A204.1 (cell line): ENCODE data around the gene PLPPR3.

ENCODE experiments used
- FAIRE-seq: peaks from 2 replicates; lab custom pipeline; 2012; peaks lifted over from hg19 to GRCh38; lab: Jason Lieb, UNC

The PLPPR3 gene

GRCh38 chr19:795691-796581 is 25.8 kb downstream of the PLPPR3 start:
- no peak for FAIRE-seq

- no peak for FAIRE-seq
Measured at GRCh38 chr19:795073-795611, 26.6 kb downstream of the PLPPR3 start.

GRCh38 chr19:793806-794205 is 27.9 kb downstream of the PLPPR3 start:
- FAIRE-seq: no peak

- no peak for FAIRE-seq
Measured at GRCh38 chr19:792306-792885, 29.4 kb downstream of the PLPPR3 start.

GRCh38 chr19:791567-792305 is 30.0 kb downstream of the PLPPR3 start:
- no peak for FAIRE-seq

- no peak for FAIRE-seq
Measured at GRCh38 chr19:791007-791566, 30.7 kb downstream of the PLPPR3 start.

- no peak for FAIRE-seq
Measured at GRCh38 chr19:789701-790060, 32.1 kb downstream of the PLPPR3 start.

GRCh38 chr19:788983-789700 is 32.6 kb downstream of the PLPPR3 start:
- no peak for FAIRE-seq

GRCh38 chr19:788686-788982 is 33.1 kb downstream of the PLPPR3 start:
- FAIRE-seq: no peak

- no peak for FAIRE-seq
Measured at GRCh38 chr19:787536-787935, 34.2 kb downstream of the PLPPR3 start.

- FAIRE-seq: no peak
Measured at GRCh38 chr19:784541-784940, 37.2 kb downstream of the PLPPR3 start.

GRCh38 chr19:782878-783668 is 38.7 kb downstream of the PLPPR3 start:
- FAIRE-seq: no peak

GRCh38 chr19:782185-782877 is 39.4 kb downstream of the PLPPR3 start:
- no peak for FAIRE-seq

- no peak for FAIRE-seq
Measured at GRCh38 chr19:781800-782184, 40.0 kb downstream of the PLPPR3 start.

- no peak for FAIRE-seq
Measured at GRCh38 chr19:780935-781334, 40.8 kb downstream of the PLPPR3 start.

GRCh38 chr19:778910-779653 is 42.7 kb downstream of the PLPPR3 start:
- no peak for FAIRE-seq

- FAIRE-seq: no peak
Measured at GRCh38 chr19:776549-776948, 45.2 kb downstream of the PLPPR3 start.

- no peak for FAIRE-seq
Measured at GRCh38 chr19:772730-773436, 48.9 kb downstream of the PLPPR3 start.

GRCh38 chr19:772063-772462 is 49.7 kb downstream of the PLPPR3 start:
- no peak for FAIRE-seq
